Measurements from ENCODE around the gene IPO11. TPM values are rescaled to one million over a fixed set of nuclear protein-coding genes. Genes with fewer than 3 reads are reported as not detected.
"Not testable (repeated sequence)": the region's sequence is repeated elsewhere in the genome, so short reads cannot be mapped to it uniquely, and the experiment has no call there.

IPO11 gene
- total RNA-seq, 1 donor from 2014 or later: 79.0 TPM

DNA sequence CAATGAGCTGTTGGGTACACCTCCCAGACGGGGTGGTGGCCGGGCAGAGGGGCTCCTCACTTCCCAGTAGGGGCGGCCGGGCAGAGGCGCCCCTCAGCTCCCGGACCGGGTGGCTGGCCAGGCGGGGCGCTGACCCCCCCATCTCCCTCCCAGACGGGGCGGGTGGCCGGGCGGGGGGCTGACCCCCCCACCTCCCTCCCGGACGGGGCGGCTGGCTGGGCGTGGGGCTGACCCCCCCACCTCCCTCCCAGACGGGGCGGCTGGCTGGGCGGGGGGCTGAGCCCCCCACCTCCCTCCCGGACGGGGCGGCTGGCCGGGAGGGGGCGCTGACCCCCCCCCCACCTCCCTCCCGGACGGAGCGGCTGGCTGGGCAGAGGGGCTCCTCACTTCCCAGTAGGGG lies 100.5 kb downstream of the IPO11 start:
- not testable (repeated sequence) for DNase-seq (ENCODE audit: low read depth, low spot score)

DNA sequence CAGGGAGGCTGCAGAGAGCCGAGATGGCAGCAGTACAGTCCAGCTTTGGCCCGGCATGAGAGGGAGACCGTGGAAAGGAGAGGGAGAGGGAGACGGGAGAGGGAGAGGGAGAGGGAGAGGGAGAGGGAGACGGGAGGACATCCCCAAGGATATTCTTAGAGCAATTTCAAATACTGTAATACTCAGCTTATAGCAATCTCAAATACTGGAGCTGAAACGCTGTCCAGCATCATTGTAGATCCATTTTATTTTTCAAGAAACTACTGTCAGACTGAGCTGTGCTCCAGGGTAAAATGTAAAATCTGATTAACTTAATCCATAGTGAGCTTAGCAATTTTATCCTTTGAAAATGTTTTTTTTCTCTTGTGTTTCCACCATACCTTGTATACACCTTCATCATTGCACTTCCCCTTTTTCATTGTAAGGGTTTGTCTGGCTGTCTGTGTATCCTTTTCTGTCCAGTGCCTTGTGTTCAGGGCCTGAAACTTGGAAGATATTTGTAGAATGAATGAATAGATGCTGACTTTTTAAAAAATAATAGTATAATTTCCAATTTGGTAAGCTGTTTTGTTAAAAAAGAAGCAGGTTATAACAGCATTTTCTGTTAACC lies 102.1 kb downstream of the IPO11 start:
- no peak for DNase-seq (ENCODE audit: low read depth, low spot score)

GRCh38 chr5:62520812-62521211 lies 108.2 kb downstream of the IPO11 start:
- DNase-seq (ENCODE audit: low read depth, low spot score): not testable (repeated sequence)

DNA sequence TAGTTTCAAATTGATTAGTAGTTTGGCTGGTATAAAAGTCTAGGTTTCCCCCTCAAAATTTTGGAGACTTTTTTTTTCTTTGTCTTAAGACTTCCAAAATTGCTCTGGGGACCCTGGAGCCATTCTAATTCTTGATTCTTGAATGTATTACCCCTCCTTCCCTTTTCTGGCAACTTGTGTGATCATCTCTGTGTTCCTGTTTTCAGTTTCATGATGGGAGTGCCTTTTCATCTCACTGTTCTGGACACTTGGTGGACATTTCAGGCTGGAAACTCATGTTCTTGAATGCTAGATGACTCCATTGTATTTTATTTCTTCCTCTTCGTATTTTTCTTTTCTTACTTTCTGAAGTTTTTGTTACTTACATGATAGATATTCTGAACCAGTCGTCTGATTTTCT lies 108.8 kb downstream of the IPO11 start:
- no peak for DNase-seq (ENCODE audit: low read depth, low spot score)

GRCh38 chr5:62522811-62523210 lies 110.2 kb downstream of the IPO11 start:
- DNase-seq (ENCODE audit: low read depth, low spot score): no peak

- no peak for DNase-seq (ENCODE audit: low read depth, low spot score)
Observed at GRCh38 chr5:62533597-62533996, 121.0 kb downstream of the IPO11 start.

GRCh38 chr5:62534461-62535236 lies 122.1 kb downstream of the IPO11 start:
- DNase-seq (ENCODE audit: low read depth, low spot score): no peak

DNA sequence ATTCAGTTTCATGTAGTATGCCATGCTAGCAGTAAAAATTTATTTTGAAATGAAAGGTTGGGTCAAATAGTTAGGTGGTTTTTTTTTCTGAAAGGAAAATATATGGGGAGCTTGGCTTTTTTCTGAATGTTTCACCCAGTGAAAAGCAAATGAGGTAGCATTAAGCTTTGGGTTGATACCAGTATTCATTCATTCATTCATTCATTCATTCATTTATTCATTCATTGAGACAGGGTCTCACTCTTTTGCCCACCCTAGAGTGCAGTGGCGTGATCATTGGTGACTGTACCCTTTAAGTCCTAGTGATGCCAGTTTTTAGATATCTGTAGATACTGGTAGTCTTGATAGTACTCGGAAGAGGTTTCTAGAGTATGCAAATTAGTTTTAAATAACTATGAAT lies 123.7 kb downstream of the IPO11 start:
- no peak for DNase-seq (ENCODE audit: low read depth, low spot score)

- DNase-seq (ENCODE audit: low read depth, low spot score): no peak
Observed at GRCh38 chr5:62536783-62537182, 124.2 kb downstream of the IPO11 start.

GRCh38 chr5:62538017-62538942 lies 125.7 kb downstream of the IPO11 start:
- no peak for DNase-seq (ENCODE audit: low read depth, low spot score)

GRCh38 chr5:62542720-62543119 lies 130.2 kb downstream of the IPO11 start:
- DNase-seq (ENCODE audit: low read depth, low spot score): no peak

DNA sequence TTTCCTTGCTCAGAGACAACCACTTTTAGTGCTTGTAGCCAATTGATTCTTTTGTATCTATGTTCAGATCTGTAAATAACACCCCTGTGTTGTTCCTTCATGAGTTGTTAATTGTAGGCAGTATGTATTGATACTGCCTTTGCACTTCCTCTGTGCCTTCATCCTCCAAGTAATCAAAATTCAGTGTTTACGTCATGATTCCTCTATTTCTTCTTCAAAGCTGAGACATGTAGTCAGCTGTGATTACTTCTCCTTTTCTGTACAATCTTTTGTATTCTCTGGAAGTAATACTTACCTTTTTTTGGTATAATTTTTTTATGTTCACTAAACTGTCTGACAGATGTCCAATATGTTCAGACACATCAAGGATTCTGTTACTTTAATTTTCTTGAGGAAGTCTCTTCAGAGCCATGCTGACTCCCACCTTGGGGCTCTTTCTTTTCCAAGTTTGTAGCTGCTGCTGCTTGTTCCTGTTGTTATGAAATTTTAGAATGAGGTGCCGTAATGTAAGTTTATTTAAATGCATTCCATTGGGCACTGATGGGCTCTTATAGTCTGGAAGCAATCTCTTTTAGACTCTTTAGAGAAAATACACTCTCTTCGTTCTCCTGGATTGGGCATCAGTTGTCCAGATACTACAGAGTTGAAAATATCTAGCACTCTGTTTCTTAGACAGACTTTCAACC lies 135.5 kb downstream of the IPO11 start:
- no peak for DNase-seq (ENCODE audit: low read depth, low spot score)

DNA sequence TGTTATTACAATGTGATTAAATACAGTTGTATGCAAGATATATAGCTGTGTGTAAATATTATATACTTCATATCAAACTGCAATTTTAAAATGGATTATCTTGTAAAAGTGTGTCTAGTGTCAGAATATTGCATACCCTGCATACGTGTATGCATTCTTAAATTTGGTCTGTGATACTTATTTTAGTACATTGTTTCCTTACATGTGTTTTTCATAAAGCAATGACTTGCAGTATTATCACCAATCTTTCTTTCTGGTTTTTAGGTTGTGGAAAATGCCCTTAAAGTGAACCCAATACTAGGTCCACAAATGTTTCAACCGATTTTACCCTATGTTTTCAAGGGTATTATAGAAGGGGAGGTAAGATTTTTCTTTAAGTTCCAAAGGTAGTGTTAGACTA lies 137.5 kb downstream of the IPO11 start:
- DNase-seq (ENCODE audit: low read depth, low spot score): no peak

GRCh38 chr5:62555930-62556329 lies 143.4 kb downstream of the IPO11 start:
- DNase-seq (ENCODE audit: low read depth, low spot score): no peak

DNA sequence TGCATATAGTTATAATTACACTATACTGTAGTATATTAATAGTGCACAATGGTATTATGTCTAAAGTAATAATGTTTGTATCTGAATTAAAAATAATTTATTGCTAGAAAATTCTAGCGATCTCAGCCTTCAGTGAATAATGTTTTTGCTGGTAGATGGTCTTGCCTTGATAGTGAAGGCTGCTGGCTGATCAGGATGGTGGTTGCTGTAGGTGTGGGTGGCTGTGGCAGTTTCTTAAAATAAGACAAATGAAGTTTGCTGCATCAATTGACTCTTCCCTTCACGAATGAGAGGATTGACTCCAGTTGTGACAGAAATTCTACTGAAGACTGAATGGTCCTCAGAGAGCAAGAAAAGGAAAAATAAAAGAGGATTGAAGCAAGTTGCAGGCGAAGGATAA lies 146.4 kb downstream of the IPO11 start:
- DNase-seq (ENCODE audit: low read depth, low spot score): no peak

DNA sequence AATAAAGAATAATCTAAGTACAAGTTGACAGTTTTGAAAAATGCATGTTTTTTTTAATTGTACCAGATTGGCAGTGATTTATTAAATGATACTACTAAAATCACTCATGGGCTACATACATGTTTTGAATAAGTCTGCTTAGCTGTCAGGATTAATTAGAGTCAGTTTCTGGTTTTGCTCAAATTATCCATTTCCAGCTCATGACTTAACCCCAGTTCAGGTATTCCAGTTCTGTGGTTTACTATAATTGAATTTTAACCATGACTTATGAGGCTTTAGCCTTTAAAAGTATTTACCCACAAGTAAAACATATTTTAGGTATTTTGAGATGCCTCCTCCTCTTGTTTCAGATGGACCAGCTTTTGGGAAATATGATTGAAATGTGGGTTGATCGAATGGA lies 148.2 kb downstream of the IPO11 start:
- no peak for DNase-seq (ENCODE audit: low read depth, low spot score)

DNA sequence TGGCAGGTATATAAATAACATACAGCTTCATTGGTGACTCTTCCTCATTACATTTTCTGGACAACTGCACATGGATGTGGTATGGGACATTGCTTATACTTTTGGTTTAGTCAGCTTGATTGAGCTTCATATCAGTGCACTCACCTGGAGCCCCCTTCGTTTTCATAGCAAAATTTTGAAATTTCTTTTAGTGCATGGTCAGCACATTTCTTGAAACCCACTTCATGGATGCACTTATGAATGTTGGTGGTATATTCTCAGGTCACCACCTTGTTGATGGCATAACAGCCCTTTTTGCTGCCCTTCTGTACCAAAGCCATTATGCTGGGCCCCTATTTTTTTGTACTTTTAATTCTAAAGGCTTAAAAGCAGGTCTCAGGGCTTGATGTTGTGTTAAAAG lies 149.3 kb downstream of the IPO11 start:
- DNase-seq (ENCODE audit: low read depth, low spot score): no peak

DNA sequence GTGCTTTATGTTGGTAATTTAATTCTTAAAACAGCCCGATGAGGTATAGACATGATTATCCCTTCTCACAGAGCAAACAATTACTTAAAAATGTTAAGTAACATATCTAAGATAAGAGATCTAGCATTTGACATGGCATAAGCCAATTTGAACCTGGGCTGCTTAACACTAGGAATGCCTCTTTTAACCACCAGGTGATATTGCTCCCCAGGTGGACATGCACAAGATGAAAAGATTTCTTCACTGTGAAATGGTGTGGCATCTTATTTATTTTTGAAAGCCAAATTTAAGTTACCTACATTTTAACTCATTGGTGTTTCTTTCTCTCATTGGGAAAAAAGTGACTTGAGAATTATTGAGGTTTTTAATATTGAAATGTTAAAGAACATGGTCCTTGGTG lies 150.3 kb downstream of the IPO11 start:
- no peak for DNase-seq (ENCODE audit: low read depth, low spot score)

- no peak for DNase-seq (ENCODE audit: low read depth, low spot score)
Observed at GRCh38 chr5:62564101-62564500, 151.5 kb downstream of the IPO11 start.

- DNase-seq (ENCODE audit: low read depth, low spot score): not testable (repeated sequence)
Observed at GRCh38 chr5:62565740-62566139, 153.2 kb downstream of the IPO11 start.

- no peak for DNase-seq (ENCODE audit: low read depth, low spot score)
Observed at GRCh38 chr5:62568143-62568542, 155.6 kb downstream of the IPO11 start.
